ENCODE measurements around the gene GAB4. TPM values are rescaled to one million over a fixed set of nuclear protein-coding genes. Genes with fewer than 3 reads are reported as not detected.

The GAB4 gene
- total and polyA plus RNA-seq, 2 donors (not counting 3 experiments of a cell fraction or from before 2014, with no cell fraction given), result not detected

DNA sequence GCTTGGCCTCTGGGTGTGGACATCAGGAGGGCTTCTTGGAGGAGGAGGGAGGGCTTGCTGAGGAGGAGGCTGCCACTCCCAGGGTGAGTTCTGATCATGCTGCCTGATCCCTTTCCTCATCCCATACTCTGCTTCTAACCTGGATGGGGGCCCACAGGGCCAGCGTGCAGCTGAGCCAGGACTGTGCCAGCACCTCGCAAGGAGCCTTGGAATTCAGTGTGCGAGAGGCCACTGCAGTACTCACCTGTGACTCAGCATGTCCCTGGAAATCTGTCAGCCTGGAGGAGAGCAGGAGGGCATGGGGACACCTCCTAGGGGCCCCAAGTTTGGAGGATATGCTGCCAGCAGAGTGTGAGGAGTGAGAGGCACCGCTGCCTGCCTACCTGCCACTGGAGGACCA is 4.2 kb upstream of the GAB4 start:
- no peak overlapping the region for H3K4me2 ChIP-seq (ENCODE audit: insufficient read depth, low read length)
- no peak for TF ChIP-seq EZH2 (IDR thresholded peaks at IDR 0.05; ENCODE audit: borderline replicate concordance, low read depth, low read length, severe bottlenecking)
- no peak for TF ChIP-seq POLR2A (IDR thresholded peaks at IDR 0.05; ENCODE audit: low read depth, low read length)
- TF ChIP-seq, protein P1, sequence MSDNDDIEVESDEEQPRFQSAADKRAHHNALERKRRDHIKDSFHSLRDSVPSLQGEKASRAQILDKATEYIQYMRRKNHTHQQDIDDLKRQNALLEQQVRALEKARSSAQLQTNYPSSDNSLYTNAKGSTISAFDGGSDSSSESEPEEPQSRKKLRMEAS (IDR thresholded peaks at IDR 0.05; ENCODE audit: insufficient read depth, insufficient read length), result no peak
- TF ChIP-seq MYC (IDR thresholded peaks at IDR 0.05; ENCODE audit: low read depth, low read length), result no peak
- no peak for TF ChIP-seq POLR2AphosphoS5 (IDR thresholded peaks at IDR 0.05; ENCODE audit: insufficient read depth, low read depth, low read length)
- TF ChIP-seq FOS (IDR thresholded peaks at IDR 0.05; ENCODE audit: borderline replicate concordance, insufficient read depth, low read length), result no peak
- no peak for TF ChIP-seq JUN (IDR thresholded peaks at IDR 0.05; ENCODE audit: borderline replicate concordance, insufficient read depth, insufficient read length, low read depth)
- TF ChIP-seq, protein P2, sequence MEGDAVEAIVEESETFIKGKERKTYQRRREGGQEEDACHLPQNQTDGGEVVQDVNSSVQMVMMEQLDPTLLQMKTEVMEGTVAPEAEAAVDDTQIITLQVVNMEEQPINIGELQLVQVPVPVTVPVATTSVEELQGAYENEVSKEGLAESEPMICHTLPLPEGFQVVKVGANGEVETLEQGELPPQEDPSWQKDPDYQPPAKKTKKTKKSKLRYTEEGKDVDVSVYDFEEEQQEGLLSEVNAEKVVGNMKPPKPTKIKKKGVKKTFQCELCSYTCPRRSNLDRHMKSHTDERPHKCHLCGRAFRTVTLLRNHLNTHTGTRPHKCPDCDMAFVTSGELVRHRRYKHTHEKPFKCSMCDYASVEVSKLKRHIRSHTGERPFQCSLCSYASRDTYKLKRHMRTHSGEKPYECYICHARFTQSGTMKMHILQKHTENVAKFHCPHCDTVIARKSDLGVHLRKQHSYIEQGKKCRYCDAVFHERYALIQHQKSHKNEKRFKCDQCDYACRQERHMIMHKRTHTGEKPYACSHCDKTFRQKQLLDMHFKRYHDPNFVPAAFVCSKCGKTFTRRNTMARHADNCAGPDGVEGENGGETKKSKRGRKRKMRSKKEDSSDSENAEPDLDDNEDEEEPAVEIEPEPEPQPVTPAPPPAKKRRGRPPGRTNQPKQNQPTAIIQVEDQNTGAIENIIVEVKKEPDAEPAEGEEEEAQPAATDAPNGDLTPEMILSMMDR (IDR thresholded peaks at IDR 0.05; ENCODE audit: extremely low read depth in 1 of 2, insufficient read depth in 1 of 2, low read depth in 1 of 2, low read length in 2 of 2), result no peak
- TF ChIP-seq GATA2 (IDR thresholded peaks at IDR 0.05; ENCODE audit: insufficient read depth, insufficient read length, low read depth, low read length), result no peak
- no peak overlapping the region for H3K9ac ChIP-seq (replicated peaks; ENCODE audit: extremely low read depth, insufficient read depth, low read length)
- no peaks in the 10 kb centered on the region for H3K9me1 ChIP-seq (replicated peaks; ENCODE audit: control insufficient read depth, extremely low read depth, insufficient read depth, low read length)
- intact Hi-C loops (cut with micrococcal nuclease), result no loop called here
- H2AFZ ChIP-seq (ENCODE audit: low read depth, low read length), result no peak overlapping the region
- dilution Hi-C loops (cut with MboI; ENCODE audit: extremely low pct_ligation_motif_present, low sequenced_read_pairs), result no loop called here
- H3K27ac ChIP-seq (ENCODE audit: insufficient read depth, low read depth, low read length), result no peak overlapping the region
- H3K9me3 ChIP-seq (replicated peaks; ENCODE audit: control insufficient read depth, insufficient read depth, low read length), result no peaks in the 10 kb centered on the region
- POLR2A ChIA-PET, result no interaction called here
- no peak for DNase-seq (ENCODE audit: low read depth, low spot score)
- no peaks in the 10 kb centered on the region for H3K27me3 ChIP-seq (ENCODE audit: control insufficient read depth in 2 of 2, insufficient read depth in 2 of 2, low read length in 2 of 2)
- CTCF ChIA-PET, result no interaction called here
- no TSS peak for BruUV-seq (replicated peaks)
- H3K79me2 ChIP-seq (ENCODE audit: control insufficient read depth, insufficient read depth, low read length), result no peaks in the 10 kb centered on the region
- no peaks in the 10 kb centered on the region for H4K20me1 ChIP-seq (replicated peaks; ENCODE audit: control insufficient read depth, extremely low read depth, insufficient read depth, low read length)
- no peaks in the 10 kb centered on the region for H3K4me1 ChIP-seq (ENCODE audit: control insufficient read depth, extremely low read depth, insufficient read depth, low read length)
- no peak for FAIRE-seq
- no peaks in the 10 kb centered on the region for H3K36me3 ChIP-seq (ENCODE audit: control insufficient read depth in 2 of 2, extremely low read depth in 1 of 2, insufficient read depth in 2 of 2, low read length in 2 of 2)
- H3K4me3 ChIP-seq (replicated peaks in 1 of 3; ENCODE audit: insufficient read depth in 1 of 3, low read depth in 1 of 3, low read length in 3 of 3), result no peak overlapping the region
